Liver (tissue), 9 donors: ENCODE results near the gene ZFYVE28. TPM values are rescaled to one million over a fixed set of nuclear protein-coding genes. Genes with fewer than 3 reads are reported as not detected.

Experiments
- DNase-seq: peaks from one replicate; pipeline ENCODE4 v3.0.0-alpha.2; 2017; ENCODE audit warnings: low spot score
- H3K27ac ChIP-seq, 2 donors: one replicate each; pipeline ENCODE4 v1.7.0; 2013; ENCODE audit warnings: inconsistent platforms in 2 of 2, low read length in 2 of 2, control low read depth in 1 of 2, low read depth in 1 of 2, mild to moderate bottlenecking in 1 of 2
- H3K27me3 ChIP-seq, 4 donors: one replicate each; pipeline versions ENCODE4 v1.6.1 to v1.7.0; 2013; ENCODE audit warnings: low read length in 3 of 4, inconsistent platforms in 1 of 4, mild to moderate bottlenecking in 1 of 4, moderate library complexity in 1 of 4; ENCODE audit not compliant: control insufficient read depth in 4 of 4, insufficient read depth in 4 of 4
- H3K36me3 ChIP-seq, 4 donors: one replicate each; pipeline versions ENCODE4 v1.6.1 to v1.7.0; 2013; ENCODE audit warnings: low read length in 3 of 4, mild to moderate bottlenecking in 3 of 4, low read depth in 1 of 4, moderate library complexity in 1 of 4; ENCODE audit not compliant: control insufficient read depth in 4 of 4, insufficient read depth in 3 of 4
- H3K4me1 ChIP-seq, 4 donors: one replicate each; pipeline versions ENCODE4 v1.6.1 to v1.7.0; 2013; ENCODE audit warnings: low read length in 3 of 4, mild to moderate bottlenecking in 3 of 4, moderate library complexity in 1 of 4; ENCODE audit not compliant: control insufficient read depth in 4 of 4, insufficient read depth in 4 of 4
- H3K4me3 ChIP-seq, 3 donors: one replicate each; pipeline versions ENCODE4 v1.6.1 to v1.7.0; 2013; ENCODE audit warnings: low read length in 3 of 3, control low read depth in 1 of 3, low read depth in 1 of 3, mild to moderate bottlenecking in 1 of 3
- H3K9ac ChIP-seq, 2 donors: one replicate each; pipeline ENCODE4 v1.7.0; 2013; ENCODE audit warnings: low read length in 2 of 2, mild to moderate bottlenecking in 2 of 2, moderate library complexity in 2 of 2, control low read depth in 1 of 2, low read depth in 1 of 2
- H3K9me3 ChIP-seq, 4 donors: one replicate each; pipeline versions ENCODE4 v1.6.1 to v1.7.0; 2013; ENCODE audit warnings: low read length in 3 of 4; ENCODE audit not compliant: control insufficient read depth in 4 of 4
- EGR1 ChIP-seq, 2 donors: IDR thresholded peaks; 2 replicates each; pipeline ENCODE4 v1.6.1; 2016 to 2018; ENCODE audit warnings: antibody characterized with exemption in 2 of 2, low read depth in 2 of 2
- FOXA1 ChIP-seq: IDR thresholded peaks from 2 replicates; pipeline ENCODE4 v1.6.1; 2016; ENCODE audit warnings: antibody characterized with exemption
- HNF4G ChIP-seq: IDR thresholded peaks from 2 replicates; pipeline ENCODE4 v1.6.1; 2016; ENCODE audit warnings: antibody characterized with exemption
- JUND ChIP-seq, 2 donors: IDR thresholded peaks; 2 replicates each; pipeline ENCODE4 v1.6.1; 2016; ENCODE audit warnings: antibody characterized with exemption in 2 of 2
- NR2F2 ChIP-seq: IDR thresholded peaks from 2 replicates; pipeline ENCODE4 v1.6.1; 2016; ENCODE audit warnings: antibody characterized with exemption
- RAD21 ChIP-seq, 2 donors: IDR thresholded peaks; 2 replicates each; pipeline ENCODE4 v1.6.1; 2016; ENCODE audit warnings: antibody characterized with exemption in 2 of 2, mild to moderate bottlenecking in 2 of 2
- RXRA ChIP-seq, 2 donors: IDR thresholded peaks; 2 replicates each; pipeline ENCODE4 v1.6.1; 2017 to 2018; ENCODE audit warnings: antibody characterized with exemption in 2 of 2, mild to moderate bottlenecking in 1 of 2
- SP1 ChIP-seq: IDR thresholded peaks from 2 replicates; pipeline ENCODE4 v1.6.1; 2018; ENCODE audit warnings: antibody characterized with exemption, mild to moderate bottlenecking
- TAF1 ChIP-seq: conservative IDR thresholded peaks from 2 replicates; pipeline ENCODE4 v1.6.1; 2016; ENCODE audit warnings: antibody characterized with exemption, mild to moderate bottlenecking
- YY1 ChIP-seq: IDR thresholded peaks from 2 replicates; pipeline ENCODE4 v1.6.1; 2016; ENCODE audit warnings: antibody characterized with exemption, mild to moderate bottlenecking
- WGBS: extraction: QIAGEN DNeasy Blood & Tissue Kit; methylation state at CpG from one replicate; pipeline ENCODE4 v1.1.7; 2013; 5-methylcytosine and 5-hydroxymethylcytosine counted together
- polyA plus RNA-seq, 2 donors: library from polyadenylated mRNA; stranded (reverse) in 1 of 2; unstranded in 1 of 2; fragments of 200-250 nt in 1 of 2; fragments of >200 nt in 1 of 2; fragmentation: Nextera tagmentation in 1 of 2; extraction: Ambion mirVana in 1 of 2; gene quantifications; one replicate each; pipeline versions ENCODE4 v1.2.1 to v1.2.3, GENCODE V29; 2013 to 2015
- total RNA-seq, 2 donors: library from RNA; depleted of rRNA; stranded (reverse); fragments of >200 nt; gene quantifications; one replicate each; pipeline ENCODE4 v1.2.3, GENCODE V29; 2014
- TF ChIP-seq, protein P1 (sequence below): IDR thresholded peaks from 2 replicates; pipeline ENCODE4 v1.6.1; 2016; ENCODE audit warnings: antibody characterized with exemption, mild to moderate bottlenecking
- TF ChIP-seq, protein P2 (sequence below): fragments of 150-350 bp; IDR thresholded peaks from 2 replicates; pipeline ENCODE4 v1.5.1; 2017; ENCODE audit warnings: improper control_type of control experiment, low read depth, low read length; ENCODE audit not compliant: missing input control
- TF ChIP-seq, protein P3 (sequence below): IDR thresholded peaks from 2 replicates; pipeline ENCODE4 v1.6.1; 2016; ENCODE audit warnings: antibody characterized with exemption
- TF ChIP-seq, protein P4 (sequence below): IDR thresholded peaks from 2 replicates; pipeline ENCODE4 v1.6.1; 2016; ENCODE audit warnings: antibody characterized with exemption
- TF ChIP-seq, protein P5 (sequence below): IDR thresholded peaks from 2 replicates; pipeline ENCODE4 v1.6.1; 2016; ENCODE audit warnings: antibody characterized with exemption
- donor health status: healthy.
- donor health status: healthy.
- donor health status: healthy.
- donor health status: healthy.
- donor health status: healthy.

Gene ZFYVE28
- total and polyA plus RNA-seq, 4 donors, result 2.0 to 6.1 (median 2.7) TPM

DNA sequence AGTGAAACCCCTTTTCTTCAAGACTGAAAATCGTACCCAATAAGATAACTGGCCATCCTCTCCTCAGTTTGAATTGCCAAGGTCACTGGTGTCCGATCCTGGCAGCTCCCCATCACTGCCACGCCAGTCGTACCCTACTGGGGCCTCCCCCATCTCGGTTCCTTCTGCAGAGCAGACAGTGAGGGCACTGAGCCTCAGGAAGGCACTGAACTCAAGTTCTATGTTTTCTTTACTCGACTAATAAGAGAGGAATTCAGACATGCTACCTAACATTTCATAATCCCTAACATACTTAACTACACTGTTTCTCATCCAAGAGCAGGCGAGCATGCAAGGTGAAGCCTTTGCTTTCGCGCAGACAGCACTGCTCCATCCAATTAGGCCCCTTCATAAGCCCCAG lies 23.4 kb downstream of the ZFYVE28 start:
- Histone ChIP-seq H3K4me1 (peaks cover 0 to 4% (median 1%) of the 10 kb centered on the region in 4 donors), H3K4me3 (no peak overlapping the region), H3K36me3 (no peaks in the 10 kb centered on the region), H3K9ac (no peak overlapping the region), H3K27me3 (no peaks in the 10 kb centered on the region), H3K9me3 (no peaks in the 10 kb centered on the region), H3K27ac (no peak overlapping the region)
- TF ChIP-seq YY1, result no peak
- no peak for TF ChIP-seq HNF4G
- no peak for TF ChIP-seq NR2F2
- TF ChIP-seq SP1, result no peak
- no peak for TF ChIP-seq TAF1
- no peak for DNase-seq
- 95% methylated on average over 9 of the region's 9 CpGs for WGBS

DNA sequence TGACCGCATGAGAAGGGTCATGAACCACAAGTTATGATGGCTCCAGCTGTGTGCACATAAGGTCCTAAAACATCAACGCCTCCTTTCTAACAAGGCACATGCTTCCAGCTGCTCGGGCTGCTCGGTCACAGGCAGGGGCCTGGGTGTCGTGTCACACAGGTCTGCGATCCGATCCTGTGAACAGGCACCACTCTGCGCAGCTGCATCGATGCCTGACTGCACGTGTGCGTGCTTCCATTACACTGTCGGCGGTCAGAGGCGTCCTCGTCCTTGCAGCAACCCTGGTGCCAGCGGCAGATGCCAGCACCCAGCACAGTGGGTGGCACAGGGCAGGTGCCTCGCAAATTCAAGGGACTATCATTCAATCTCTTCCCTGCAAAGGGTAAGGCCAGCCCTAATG lies 23.9 kb downstream of the ZFYVE28 start:
- Histone ChIP-seq H3K27ac (no peak overlapping the region), H3K4me3 (no peak overlapping the region), H3K9ac (no peak overlapping the region), H3K4me1 (peaks cover 0 to 4% (median 1%) of the 10 kb centered on the region in 4 donors), H3K27me3 (no peaks in the 10 kb centered on the region), H3K36me3 (no peaks in the 10 kb centered on the region), H3K9me3 (no peaks in the 10 kb centered on the region)
- 88% methylated on average over 17 of the region's 17 CpGs for WGBS
- TF ChIP-seq HNF4G (no peak), RXRA (IDR thresholded peaks at IDR 0.05) (peak in 1 of 2 donors; percentile 10)
- TF ChIP-seq, protein P1, sequence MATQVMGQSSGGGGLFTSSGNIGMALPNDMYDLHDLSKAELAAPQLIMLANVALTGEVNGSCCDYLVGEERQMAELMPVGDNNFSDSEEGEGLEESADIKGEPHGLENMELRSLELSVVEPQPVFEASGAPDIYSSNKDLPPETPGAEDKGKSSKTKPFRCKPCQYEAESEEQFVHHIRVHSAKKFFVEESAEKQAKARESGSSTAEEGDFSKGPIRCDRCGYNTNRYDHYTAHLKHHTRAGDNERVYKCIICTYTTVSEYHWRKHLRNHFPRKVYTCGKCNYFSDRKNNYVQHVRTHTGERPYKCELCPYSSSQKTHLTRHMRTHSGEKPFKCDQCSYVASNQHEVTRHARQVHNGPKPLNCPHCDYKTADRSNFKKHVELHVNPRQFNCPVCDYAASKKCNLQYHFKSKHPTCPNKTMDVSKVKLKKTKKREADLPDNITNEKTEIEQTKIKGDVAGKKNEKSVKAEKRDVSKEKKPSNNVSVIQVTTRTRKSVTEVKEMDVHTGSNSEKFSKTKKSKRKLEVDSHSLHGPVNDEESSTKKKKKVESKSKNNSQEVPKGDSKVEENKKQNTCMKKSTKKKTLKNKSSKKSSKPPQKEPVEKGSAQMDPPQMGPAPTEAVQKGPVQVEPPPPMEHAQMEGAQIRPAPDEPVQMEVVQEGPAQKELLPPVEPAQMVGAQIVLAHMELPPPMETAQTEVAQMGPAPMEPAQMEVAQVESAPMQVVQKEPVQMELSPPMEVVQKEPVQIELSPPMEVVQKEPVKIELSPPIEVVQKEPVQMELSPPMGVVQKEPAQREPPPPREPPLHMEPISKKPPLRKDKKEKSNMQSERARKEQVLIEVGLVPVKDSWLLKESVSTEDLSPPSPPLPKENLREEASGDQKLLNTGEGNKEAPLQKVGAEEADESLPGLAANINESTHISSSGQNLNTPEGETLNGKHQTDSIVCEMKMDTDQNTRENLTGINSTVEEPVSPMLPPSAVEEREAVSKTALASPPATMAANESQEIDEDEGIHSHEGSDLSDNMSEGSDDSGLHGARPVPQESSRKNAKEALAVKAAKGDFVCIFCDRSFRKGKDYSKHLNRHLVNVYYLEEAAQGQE, result no peak
- TF ChIP-seq, protein P2, sequence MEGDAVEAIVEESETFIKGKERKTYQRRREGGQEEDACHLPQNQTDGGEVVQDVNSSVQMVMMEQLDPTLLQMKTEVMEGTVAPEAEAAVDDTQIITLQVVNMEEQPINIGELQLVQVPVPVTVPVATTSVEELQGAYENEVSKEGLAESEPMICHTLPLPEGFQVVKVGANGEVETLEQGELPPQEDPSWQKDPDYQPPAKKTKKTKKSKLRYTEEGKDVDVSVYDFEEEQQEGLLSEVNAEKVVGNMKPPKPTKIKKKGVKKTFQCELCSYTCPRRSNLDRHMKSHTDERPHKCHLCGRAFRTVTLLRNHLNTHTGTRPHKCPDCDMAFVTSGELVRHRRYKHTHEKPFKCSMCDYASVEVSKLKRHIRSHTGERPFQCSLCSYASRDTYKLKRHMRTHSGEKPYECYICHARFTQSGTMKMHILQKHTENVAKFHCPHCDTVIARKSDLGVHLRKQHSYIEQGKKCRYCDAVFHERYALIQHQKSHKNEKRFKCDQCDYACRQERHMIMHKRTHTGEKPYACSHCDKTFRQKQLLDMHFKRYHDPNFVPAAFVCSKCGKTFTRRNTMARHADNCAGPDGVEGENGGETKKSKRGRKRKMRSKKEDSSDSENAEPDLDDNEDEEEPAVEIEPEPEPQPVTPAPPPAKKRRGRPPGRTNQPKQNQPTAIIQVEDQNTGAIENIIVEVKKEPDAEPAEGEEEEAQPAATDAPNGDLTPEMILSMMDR, result no peak
- DNase-seq, result no peak

DNA sequence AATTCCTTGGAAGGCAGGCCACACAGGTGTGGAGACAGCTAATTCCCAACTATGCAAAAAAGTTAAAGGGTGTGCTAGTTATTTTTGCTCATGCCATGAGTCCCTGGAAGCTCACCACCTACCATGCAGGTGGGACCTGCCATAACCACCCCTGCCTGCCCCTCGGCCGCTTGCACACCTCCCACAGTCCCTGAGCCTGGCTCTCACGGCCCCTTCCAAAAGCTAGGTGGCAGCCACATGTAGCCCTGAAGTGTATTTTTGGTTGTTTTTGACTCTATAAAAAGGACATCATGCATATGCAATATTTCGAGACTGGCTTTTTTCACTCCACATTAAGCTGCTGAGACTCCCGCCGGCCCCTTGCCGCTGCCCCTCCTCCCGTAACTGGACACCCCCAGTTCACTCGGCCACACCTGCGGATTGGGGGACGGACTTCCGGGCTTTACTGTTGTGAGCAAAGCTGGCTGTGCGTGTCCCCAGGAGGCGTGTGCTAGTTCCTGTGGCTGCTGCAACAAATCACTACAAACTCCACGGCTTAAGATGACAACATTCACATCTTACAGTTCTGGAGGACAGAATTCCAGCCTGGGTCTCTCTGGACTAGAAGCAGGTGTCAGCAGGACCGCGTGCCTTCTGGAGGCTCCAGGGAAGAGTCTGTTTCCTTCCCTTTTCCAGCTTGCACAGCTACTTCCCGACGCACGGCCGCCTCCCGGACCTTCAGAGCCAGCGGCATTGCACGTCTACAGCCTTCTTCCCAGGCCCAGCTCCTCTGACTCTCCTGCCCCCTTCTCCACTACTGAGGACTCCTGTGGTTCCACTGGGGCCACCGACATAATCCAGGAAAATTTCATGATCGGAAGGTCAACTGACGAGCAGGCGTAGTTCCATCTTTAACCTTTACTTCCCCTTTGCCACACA lies 24.8 kb downstream of the ZFYVE28 start:
- WGBS, result 63% methylated on average over 28 of the region's 28 CpGs
- no peak overlapping the region for H3K27ac ChIP-seq
- H3K4me1 ChIP-seq, result peaks cover 0 to 4% (median 1%) of the 10 kb centered on the region in 4 donors
- no peaks in the 10 kb centered on the region for H3K9me3 ChIP-seq
- H3K27me3 ChIP-seq, result no peaks in the 10 kb centered on the region
- H3K9ac ChIP-seq, result no peak overlapping the region
- TF ChIP-seq, protein P1, result no peak
- TF ChIP-seq, protein P3, sequence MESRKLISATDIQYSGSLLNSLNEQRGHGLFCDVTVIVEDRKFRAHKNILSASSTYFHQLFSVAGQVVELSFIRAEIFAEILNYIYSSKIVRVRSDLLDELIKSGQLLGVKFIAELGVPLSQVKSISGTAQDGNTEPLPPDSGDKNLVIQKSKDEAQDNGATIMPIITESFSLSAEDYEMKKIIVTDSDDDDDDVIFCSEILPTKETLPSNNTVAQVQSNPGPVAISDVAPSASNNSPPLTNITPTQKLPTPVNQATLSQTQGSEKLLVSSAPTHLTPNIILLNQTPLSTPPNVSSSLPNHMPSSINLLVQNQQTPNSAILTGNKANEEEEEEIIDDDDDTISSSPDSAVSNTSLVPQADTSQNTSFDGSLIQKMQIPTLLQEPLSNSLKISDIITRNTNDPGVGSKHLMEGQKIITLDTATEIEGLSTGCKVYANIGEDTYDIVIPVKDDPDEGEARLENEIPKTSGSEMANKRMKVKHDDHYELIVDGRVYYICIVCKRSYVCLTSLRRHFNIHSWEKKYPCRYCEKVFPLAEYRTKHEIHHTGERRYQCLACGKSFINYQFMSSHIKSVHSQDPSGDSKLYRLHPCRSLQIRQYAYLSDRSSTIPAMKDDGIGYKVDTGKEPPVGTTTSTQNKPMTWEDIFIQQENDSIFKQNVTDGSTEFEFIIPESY, result no peak
- TF ChIP-seq RAD21 (IDR thresholded peaks at IDR 0.05) (no peak), TAF1 (no peak), EGR1 (IDR thresholded peaks at IDR 0.05; ENCODE audit: low read depth in 2 of 2) (no peak), FOXA1 (no peak), JUND (IDR thresholded peaks at IDR 0.05) (no peak), NR2F2 (no peak)
- TF ChIP-seq, protein P4, sequence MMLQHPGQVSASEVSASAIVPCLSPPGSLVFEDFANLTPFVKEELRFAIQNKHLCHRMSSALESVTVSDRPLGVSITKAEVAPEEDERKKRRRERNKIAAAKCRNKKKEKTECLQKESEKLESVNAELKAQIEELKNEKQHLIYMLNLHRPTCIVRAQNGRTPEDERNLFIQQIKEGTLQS, result no peak
- TF ChIP-seq, protein P5, sequence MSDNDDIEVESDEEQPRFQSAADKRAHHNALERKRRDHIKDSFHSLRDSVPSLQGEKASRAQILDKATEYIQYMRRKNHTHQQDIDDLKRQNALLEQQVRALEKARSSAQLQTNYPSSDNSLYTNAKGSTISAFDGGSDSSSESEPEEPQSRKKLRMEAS, result no peak
- no peak overlapping the region for H3K4me3 ChIP-seq
- no peak for DNase-seq
- H3K36me3 ChIP-seq, result no peaks in the 10 kb centered on the region
